Coronary artery (tissue), 2 donors: Measurements from ENCODE around the gene TMEM217.
"Not testable (repeated sequence)": the region's sequence is repeated elsewhere in the genome, so short reads cannot be mapped to it uniquely, and the experiment has no call there.

ENCODE experiments used
- DNase-seq: peaks from one replicate; pipeline ENCODE4 v3.0.0-alpha.2; 2017; ENCODE audit warnings: low spot score
- H3K27ac ChIP-seq, 2 donors: fragments of 200-600 bp; sonication (generic); one replicate each; pipeline ENCODE4 v1.5.1; 2016 to 2019
- H3K4me3 ChIP-seq: fragments of 200-600 bp; sonication (generic); 2 replicates; pipeline ENCODE4 v1.5.1; 2016; ENCODE audit warnings: mild to moderate bottlenecking, moderate library complexity
- CTCF ChIP-seq: fragments of 200-600 bp; sonication (generic); IDR thresholded peaks from one replicate; pipeline ENCODE4 v1.5.1; 2019; ENCODE audit warnings: antibody characterized with exemption

Gene TMEM217

GRCh38 chr6:37257634-37258404, at the start of gene TMEM217, which contains the start of gene TBC1D22B:
Gene TMEM217, minus strand, starts transcription at chr6:37258144. Its CDS starts 39,114 bp downstream, at chr6:37219030.
Gene TBC1D22B, plus strand, starts transcription at chr6:37257772. Its CDS starts 146 bp downstream, at chr6:37257918.
- peak; percentile 97 for DNase-seq
- TF ChIP-seq CTCF: no peak
- H3K27ac ChIP-seq: peak within 1 kb of the TSS; percentile 81 to 85
- H3K4me3 ChIP-seq: peak within 1 kb of the TSS; percentile 91

GRCh38 chr6:37307484-37307883, 49.5 kb upstream of the TMEM217 start:
- DNase-seq, H3K4me3 ChIP-seq: not testable (repeated sequence)
- H3K27ac ChIP-seq: peak overlapping the region; percentile 60 to 66

GRCh38 chr6:37306624-37307222, 48.8 kb upstream of the TMEM217 start:
- Histone ChIP-seq H3K27ac (no peak overlapping the region), H3K4me3 (no peak overlapping the region)
- TF ChIP-seq CTCF: no peak

GRCh38 chr6:37305841-37306425, 48.0 kb upstream of the TMEM217 start:
- no peak overlapping the region for H3K4me3 ChIP-seq
- H3K27ac ChIP-seq: no peak overlapping the region
- no peak for TF ChIP-seq CTCF
- no peak for DNase-seq

More at GRCh38 chr6:37306624-37307222, 48.8 kb upstream of the TMEM217 start:
- DNase-seq: no peak

- DNase-seq: no peak
- no peak overlapping the region for H3K4me3 ChIP-seq
- no peak for TF ChIP-seq CTCF
- H3K27ac ChIP-seq: no peak overlapping the region
These were observed 46.8 kb upstream of the TMEM217 start for GRCh38 chr6:37304766-37305165.

GRCh38 chr6:37303891-37304503, 46.1 kb upstream of the TMEM217 start:
- Histone ChIP-seq H3K4me3 (no peak overlapping the region), H3K27ac (no peak overlapping the region)
- TF ChIP-seq CTCF: peak; percentile 18
- DNase-seq: no peak

GRCh38 chr6:37303091-37303660, 45.2 kb upstream of the TMEM217 start:
- no peak for TF ChIP-seq CTCF
- no peak for DNase-seq
- H3K4me3 ChIP-seq: no peak overlapping the region
- H3K27ac ChIP-seq: no peak overlapping the region
